Neural progenitor cell (in vitro differentiated cells): ENCODE data around the gene CALR.

Experiments used
- CTCF ChIP-seq: fragments of 200-600 bp; sonication (generic); IDR thresholded peaks from 2 replicates; pipeline ENCODE4 v1.5.1; 2017; ENCODE audit warnings: antibody characterized with exemption, mild to moderate bottlenecking
- EZH2 ChIP-seq: fragments of 200-600 bp; sonication (generic); IDR thresholded peaks from 2 replicates; pipeline ENCODE4 v1.6.1; 2017; ENCODE audit warnings: antibody characterized with exemption, mild to moderate bottlenecking, moderate library complexity

GRCh38 chr19:12955996-12956395 lies 17.6 kb downstream of the CALR start:
- TF ChIP-seq CTCF, result no peak
- TF ChIP-seq EZH2, result no peak
